B cell (primary cell): ENCODE results near the gene QKI. TPM values are rescaled to one million over a fixed set of nuclear protein-coding genes. Genes with fewer than 3 reads are reported as not detected.

Experiments
- ATAC-seq: fragments of 200-7000 bp; cut with Tn5 transposase; one replicate; pipeline ENCODE4 v1.10.0; 2021; ENCODE audit warnings: low read depth, mild to moderate bottlenecking, moderate number of reproducible peaks, moderate library complexity
- CTCF ChIA-PET: fragments of 350-600 bp; sonication (Branson Sonifier 250); formaldehyde crosslinking; loops from one replicate; lab custom pipeline; 2021; ENCODE audit warnings: antibody characterized with exemption, inconsistent platforms; lab: Charles Lee
- POLR2A ChIA-PET: fragments of 350-600 bp; sonication (Branson Sonifier 250); formaldehyde crosslinking; loops from one replicate; lab custom pipeline; 2021; ENCODE audit warnings: antibody characterized with exemption; lab: Charles Lee
- DNase-seq: peaks from one replicate; pipeline ENCODE4 v3.0.0; 2013
- H2AFZ ChIP-seq: 2 replicates; pipeline ENCODE4 v1.6.1; 2012; ENCODE audit warnings: mild to moderate bottlenecking, low read depth, low read length; ENCODE audit not compliant: insufficient read depth, poor library complexity, severe bottlenecking
- H3K27ac ChIP-seq, 2 donors: 1 replicate in 1 of 2; 2 replicates in 1 of 2; pipeline ENCODE4 v1.5.1; 2012 to 2013; ENCODE audit warnings: low read length in 2 of 2, mild to moderate bottlenecking in 2 of 2, moderate library complexity in 1 of 2
- H3K27me3 ChIP-seq, 4 experiments: fragments of 200-600 bp in 1 of 4; sonication (generic) in 1 of 4; replicated peaks in 1 of 4; 1 replicate in 2 of 4; 2 replicates in 2 of 4; pipeline versions ENCODE4 v1.6.1 to v1.7.0; 2013 to 2016; ENCODE audit warnings: low read length in 3 of 4, mild to moderate bottlenecking in 2 of 4, mixed read lengths in 1 of 4, moderate library complexity in 1 of 4; ENCODE audit not compliant: insufficient read depth in 4 of 4, control insufficient read depth in 3 of 4; ENCODE audit errors: control extremely low read depth in 1 of 4
- H3K36me3 ChIP-seq, 2 experiments: replicated peaks in 1 of 2; 1 replicate in 1 of 2; 2 replicates in 1 of 2; pipeline versions ENCODE4 v1.6.1 to v1.7.1; 2013; ENCODE audit warnings: low read length in 1 of 2; ENCODE audit not compliant: insufficient read depth in 2 of 2, control insufficient read depth in 1 of 2; ENCODE audit errors: control extremely low read depth in 1 of 2, extremely low read depth in 1 of 2
- H3K4me1 ChIP-seq, 2 donors: fragments of 200-600 bp in 1 of 2; sonication (generic) in 1 of 2; 1 replicate in 1 of 2; 2 replicates in 1 of 2; pipeline versions ENCODE4 v1.5.1 to v1.6.1; 2013 to 2017; ENCODE audit warnings: low read length in 2 of 2; ENCODE audit not compliant: control insufficient read depth in 2 of 2, insufficient read depth in 2 of 2
- H3K4me2 ChIP-seq: replicated peaks from 2 replicates; pipeline ENCODE3; 2012; ENCODE audit warnings: mild to moderate bottlenecking, low read depth, low read length; ENCODE audit not compliant: poor library complexity, severe bottlenecking
- H3K4me3 ChIP-seq, 5 experiments: fragments of 200-600 bp in 1 of 5; sonication (generic) in 1 of 5; 1 replicate in 3 of 5; 2 replicates in 2 of 5; pipeline versions ENCODE4 v1.5.1 to v1.7.0; 2011 to 2016; ENCODE audit warnings: low read length in 4 of 5, mild to moderate bottlenecking in 4 of 5, low read depth in 2 of 5, control low read depth in 1 of 5, moderate library complexity in 1 of 5; ENCODE audit not compliant: insufficient read depth in 1 of 5; ENCODE audit errors: control extremely low read depth in 1 of 5, extremely low read depth in 1 of 5
- H3K79me2 ChIP-seq: fragments of 200-600 bp; sonication (generic); one replicate; pipeline ENCODE4 v1.6.0; 2016; ENCODE audit warnings: low read length; ENCODE audit not compliant: control insufficient read depth, insufficient read depth
- H3K9ac ChIP-seq: fragments of 200-600 bp; sonication (generic); 2 replicates; pipeline ENCODE4 v1.6.1; 2017; ENCODE audit warnings: mild to moderate bottlenecking, low read length, moderate library complexity
- H3K9me3 ChIP-seq, 3 donors: one replicate each; pipeline versions ENCODE4 v1.6.1 to v1.7.1; 2013; ENCODE audit warnings: low read length in 2 of 3; ENCODE audit not compliant: control insufficient read depth in 2 of 3, insufficient read depth in 1 of 3; ENCODE audit errors: control extremely low read depth in 1 of 3
- H4K20me1 ChIP-seq: 2 replicates; pipeline ENCODE4 v1.6.0; 2012; ENCODE audit warnings: mild to moderate bottlenecking, low read length; ENCODE audit not compliant: insufficient read depth, control insufficient read depth, poor library complexity, severe bottlenecking
- H3K27ac Mint-ChIP-seq: one replicate; pipeline ENCODE4 v1.8.0; 2021; ENCODE audit warnings: mixed read lengths
- H3K27me3 Mint-ChIP-seq: one replicate; pipeline ENCODE4 v1.8.0; 2021; ENCODE audit warnings: mixed read lengths
- H3K4me1 Mint-ChIP-seq: one replicate; pipeline ENCODE4 v1.8.0; 2021; ENCODE audit warnings: mixed read lengths
- H3K4me3 Mint-ChIP-seq: one replicate; pipeline ENCODE4 v1.8.0; 2021; ENCODE audit warnings: mixed read lengths
- H3K9me3 Mint-ChIP-seq: one replicate; pipeline ENCODE4 v1.8.0; 2022; ENCODE audit warnings: mixed read lengths; ENCODE audit not compliant: insufficient read depth
- CTCF ChIP-seq: fragments of 200-600 bp; IDR thresholded peaks from one replicate; pipeline ENCODE4 v1.8.0; 2022; ENCODE audit warnings: antibody characterized with exemption, mild to moderate bottlenecking
- EZH2 ChIP-seq: IDR thresholded peaks from 2 replicates; pipeline ENCODE4 v1.6.1; 2012; ENCODE audit warnings: borderline replicate concordance, low read depth, mild to moderate bottlenecking, moderate library complexity, low read length; ENCODE audit not compliant: insufficient read depth, poor library complexity, severe bottlenecking
- WGBS: methylation state at CpG from one replicate; pipeline ENCODE4 v1.1.5; 2013; ENCODE audit warnings: missing lambda C conversion rate; ENCODE audit not compliant: insufficient coverage; 5-methylcytosine and 5-hydroxymethylcytosine counted together
- intact Hi-C: fragments of 100-400 bp; cut with micrococcal nuclease; formaldehyde crosslinking; loops from one replicate; pipeline ENCODE4 v1.10.0; 2022
- polyA plus RNA-seq: library from polyadenylated mRNA; depleted of rRNA; stranded (reverse); fragments of >200 nt; gene quantifications from 2 replicates; pipeline ENCODE4 v1.2.3, GENCODE V29; 2012
- total RNA-seq, 2 donors: library from RNA; stranded (reverse); fragments of 120-200 nt in 1 of 2; gene quantifications; 1 replicate in 1 of 2; 2 replicates in 1 of 2; pipeline versions ENCODE4 v1.2.3 to v1.2.4, GENCODE V29; 2013 to 2022

Gene QKI
- total and polyA plus RNA-seq, 2 donors (not counting 1 experiment from before 2014, with no cell fraction given) = 38.8 to 79.5 TPM

DNA sequence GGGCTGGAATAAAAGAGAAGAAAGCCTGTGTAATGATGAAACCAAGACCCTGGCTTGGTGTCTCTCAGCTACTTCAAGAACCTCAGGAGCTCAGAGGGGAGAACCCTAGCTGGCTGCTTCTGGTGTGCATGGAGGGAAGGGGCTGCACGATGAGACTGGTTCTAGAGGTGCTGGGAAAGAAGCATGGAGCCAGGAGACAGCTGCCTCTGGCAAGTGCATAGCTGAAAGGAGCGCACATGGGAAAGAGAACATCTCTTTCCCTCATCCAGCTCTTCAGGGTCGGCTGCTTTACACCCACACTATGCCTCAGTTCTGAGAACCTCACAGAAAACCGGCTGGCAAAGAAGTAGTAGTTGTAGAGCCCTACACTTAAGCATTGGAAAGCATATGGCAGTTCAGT is 139.5 kb downstream of the QKI start:
- no peak overlapping the region for H3K4me2 ChIP-seq
- peaks cover 4 to 15% of the 10 kb centered on the region in 2 experiments for H3K36me3 ChIP-seq
- H3K9me3 ChIP-seq = no peaks in the 10 kb centered on the region
- no peaks in the 10 kb centered on the region for H3K27me3 ChIP-seq
- Mint-ChIP-seq H3K4me1 (peaks cover 11% of the 10 kb centered on the region), H3K9me3 (no peaks in the 10 kb centered on the region), H3K27me3 (no peaks in the 10 kb centered on the region), H3K27ac (no peak overlapping the region), H3K4me3 (no peak overlapping the region)
- WGBS = 100% methylated on average over 1 of the region's 4 CpGs
- no peak overlapping the region for H3K9ac ChIP-seq
- TF ChIP-seq EZH2 = no peak
- no peak for TF ChIP-seq CTCF
- POLR2A ChIA-PET = no interaction called here
- peaks cover under 1% of the 10 kb centered on the region for H3K79me2 ChIP-seq
- H3K4me3 ChIP-seq = no peak overlapping the region
- intact Hi-C loops = loop anchor here (10.0 kb wide), 1 partner anchor 129 kb away; no protein-coding TSS in a partner anchor
- CTCF ChIA-PET = interaction anchor here (0.9 to 1.6 kb wide), 10 partner anchors 124 to 402 kb away, joined by 3 to 5 read pairs (median 3); no protein-coding TSS in a partner anchor
- no peaks in the 10 kb centered on the region for H3K4me1 ChIP-seq
- no peak overlapping the region for H2AFZ ChIP-seq
- DNase-seq (no peak), ATAC-seq (no peak)
- H4K20me1 ChIP-seq = no peaks in the 10 kb centered on the region
- no peak overlapping the region for H3K27ac ChIP-seq

- CTCF ChIA-PET = interaction anchor here (0.9 to 1.6 kb wide), 10 partner anchors 124 to 402 kb away, joined by 3 to 5 read pairs (median 3); no protein-coding TSS in a partner anchor
- no peak overlapping the region for H3K27ac Mint-ChIP-seq
Observed at GRCh38 chr6:163554663-163555062, 140.1 kb downstream of the QKI start.

More at GRCh38 chr6:163554663-163555062, 140.1 kb downstream of the QKI start:
- DNase-seq (peak; percentile 47), ATAC-seq (no peak)
- no peaks in the 10 kb centered on the region for H3K27me3 ChIP-seq
- no peaks in the 10 kb centered on the region for H4K20me1 ChIP-seq
- Mint-ChIP-seq H3K4me1 (peaks cover 11% of the 10 kb centered on the region), H3K27me3 (no peaks in the 10 kb centered on the region), H3K9me3 (no peaks in the 10 kb centered on the region), H3K4me3 (no peak overlapping the region)
- POLR2A ChIA-PET = no interaction called here
- H2AFZ ChIP-seq = no peak overlapping the region
- H3K9me3 ChIP-seq = no peaks in the 10 kb centered on the region
- no peak overlapping the region for H3K9ac ChIP-seq
- intact Hi-C loops = loop anchor here (10.0 kb wide), 1 partner anchor 130 kb away; no protein-coding TSS in a partner anchor
- no peak overlapping the region for H3K27ac ChIP-seq
- no peak overlapping the region for H3K4me2 ChIP-seq
- WGBS = 89% methylated on average over 3 of the region's 4 CpGs
- no peaks in the 10 kb centered on the region for H3K79me2 ChIP-seq
- no peak overlapping the region for H3K4me3 ChIP-seq
- peaks cover 2 to 15% of the 10 kb centered on the region in 2 experiments for H3K36me3 ChIP-seq
- TF ChIP-seq CTCF (peak; percentile 66), EZH2 (no peak)
- H3K4me1 ChIP-seq = no peaks in the 10 kb centered on the region
